ENCODE data around the gene RNASE13.

- TF ChIP-seq CTCF (IDR thresholded peaks at IDR 0.05) (no peak), POLR2A (IDR thresholded peaks at IDR 0.05) (no peak)
Measured at GRCh38 chr14:21054123-21054767, 19.6 kb upstream of the RNASE13 start.

All from Peyer's patch (tissue), 4 donors.